Gastroesophageal sphincter (tissue), 3 donors: ENCODE data around the gene TROAP.

ENCODE experiments used
- CTCF ChIP-seq, 4 experiments: fragments of 200-600 bp in 2 of 4; fragments of 450-650 bp in 2 of 4; sonication (generic) in 1 of 4; IDR thresholded peaks; one replicate each; pipeline ENCODE4 v1.5.1; 2017 to 2019; ENCODE audit warnings: antibody characterized with exemption in 4 of 4, mild to moderate bottlenecking in 2 of 4, moderate library complexity in 2 of 4
- POLR2A ChIP-seq, 2 donors: fragments of 450-650 bp; IDR thresholded peaks; one replicate each; pipeline ENCODE4 v1.6.1; 2017; ENCODE audit warnings: antibody characterized with exemption in 2 of 2, mild to moderate bottlenecking in 2 of 2, moderate library complexity in 1 of 2

GRCh38 chr12:49357103-49357678, 34.1 kb downstream of the TROAP start:
- TF ChIP-seq CTCF (IDR thresholded peaks at IDR 0.05) (peak in 3 of 4 experiments; percentile 24 to 34 (median 34)), POLR2A (IDR thresholded peaks at IDR 0.05) (no peak)
